HG03280 (cell line): Measurements from ENCODE around the gene NCAN.

Experiments used
- ATAC-seq: cut with Tn5 transposase; IDR thresholded peaks from one replicate; pipeline ENCODE4 v1.9.1; 2021; ENCODE audit warnings: mild to moderate bottlenecking, moderate library complexity; ENCODE audit not compliant: unreplicated experiment

The NCAN gene

DNA sequence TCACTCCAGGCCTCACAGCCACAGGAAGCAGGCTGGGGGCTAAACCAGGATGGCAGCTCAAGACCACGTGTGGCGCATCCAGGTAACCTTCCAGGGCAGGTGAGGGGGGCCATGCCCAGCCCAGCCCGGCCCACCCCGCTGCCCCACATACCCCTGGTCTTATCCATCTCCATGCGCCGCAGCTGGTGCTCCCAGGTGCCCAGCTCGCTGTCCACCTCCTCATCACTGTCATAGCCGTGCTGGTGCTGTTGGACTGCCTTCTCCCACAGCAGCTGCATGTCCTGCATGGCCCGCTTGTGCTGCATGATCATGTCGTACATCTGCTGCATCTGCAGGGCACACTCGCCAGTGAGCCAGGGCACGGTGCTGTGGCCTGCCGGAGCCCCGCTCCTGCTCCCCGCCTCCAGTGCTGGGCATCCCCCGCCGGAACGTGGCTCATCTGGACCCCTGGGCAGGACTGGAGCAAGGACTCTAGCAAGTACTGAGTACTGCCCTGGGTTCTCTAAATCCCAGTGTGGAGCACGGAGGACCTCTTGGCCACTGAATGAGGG is 67.4 kb downstream of the NCAN start:
- no peak for ATAC-seq

DNA sequence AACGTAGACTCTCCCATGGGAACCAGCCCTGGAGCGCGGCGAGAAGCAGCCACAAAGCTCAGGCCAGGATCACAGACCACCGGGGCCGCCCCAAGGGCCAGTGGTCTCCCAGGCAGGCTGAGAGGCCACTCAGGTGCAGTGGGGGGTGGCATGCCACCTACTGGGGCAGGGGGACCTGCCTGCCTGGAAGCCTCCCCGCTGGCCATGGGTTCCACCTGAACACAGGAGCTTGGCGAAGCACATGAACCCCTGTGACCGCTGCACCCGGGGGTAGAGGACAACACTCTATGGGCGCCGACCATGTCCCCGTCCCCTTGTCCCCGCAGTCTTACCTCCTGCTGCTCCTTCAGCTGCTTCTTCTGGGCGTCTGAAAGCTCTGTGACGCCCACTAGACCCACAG is 68.1 kb downstream of the NCAN start:
- ATAC-seq = no peak

DNA sequence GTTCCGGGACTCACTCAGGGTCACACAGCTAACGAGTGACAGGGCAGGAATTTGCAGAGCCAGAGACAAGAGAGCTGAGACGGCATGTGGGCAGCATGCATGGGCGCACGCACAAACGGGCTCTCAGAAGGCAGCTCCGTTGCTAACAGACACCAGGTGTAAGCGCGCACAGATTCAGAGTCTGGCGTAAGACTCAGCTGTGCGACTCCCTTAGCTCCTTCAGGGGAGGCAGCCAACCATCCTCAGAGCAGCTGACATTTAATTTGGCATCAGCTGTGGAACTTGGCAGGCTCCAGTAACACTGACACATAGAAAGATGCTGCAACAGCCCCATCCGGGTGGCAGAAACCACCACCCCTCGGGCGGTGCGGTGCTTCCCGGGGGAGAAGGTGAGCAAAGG is 68.8 kb downstream of the NCAN start:
- ATAC-seq = no peak

DNA sequence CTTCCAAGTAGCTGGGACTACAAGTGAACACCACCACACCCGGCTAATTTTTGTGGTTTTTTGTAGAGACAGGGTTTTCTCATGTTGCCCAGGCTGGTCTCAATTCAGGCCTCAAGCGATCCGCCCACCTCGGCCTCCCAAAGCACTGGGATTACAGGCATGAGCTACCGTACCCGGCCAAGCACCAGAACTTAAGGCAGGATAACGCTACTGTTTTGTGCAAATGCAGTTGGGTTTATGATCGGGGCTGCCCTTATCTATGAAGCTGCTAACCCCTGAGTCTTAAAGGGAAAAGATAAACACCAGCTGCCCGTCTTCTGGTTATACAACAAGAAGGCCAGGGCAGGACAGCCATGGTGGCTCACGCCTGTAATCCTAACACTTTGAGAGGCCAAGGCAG is 73.9 kb downstream of the NCAN start:
- ATAC-seq = no peak

DNA sequence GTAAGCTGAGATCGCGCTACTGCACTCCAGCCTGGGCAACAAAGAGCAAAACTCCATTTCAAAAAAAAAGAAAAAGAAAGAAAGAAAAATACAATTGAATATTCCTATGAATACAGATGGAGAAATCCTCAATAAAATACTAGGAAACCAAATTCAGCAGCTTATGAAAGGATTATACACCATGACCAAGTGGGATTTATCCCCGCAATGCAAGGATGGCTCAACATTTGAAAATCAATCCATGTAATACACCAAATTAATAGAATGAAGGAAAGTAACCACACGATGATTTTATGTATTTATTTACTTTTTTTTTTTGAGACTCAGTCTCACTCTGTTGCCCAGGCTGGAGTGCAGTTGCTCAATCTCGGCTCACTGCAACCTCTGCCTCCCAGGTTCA is 80.8 kb downstream of the NCAN start:
- no peak for ATAC-seq

DNA sequence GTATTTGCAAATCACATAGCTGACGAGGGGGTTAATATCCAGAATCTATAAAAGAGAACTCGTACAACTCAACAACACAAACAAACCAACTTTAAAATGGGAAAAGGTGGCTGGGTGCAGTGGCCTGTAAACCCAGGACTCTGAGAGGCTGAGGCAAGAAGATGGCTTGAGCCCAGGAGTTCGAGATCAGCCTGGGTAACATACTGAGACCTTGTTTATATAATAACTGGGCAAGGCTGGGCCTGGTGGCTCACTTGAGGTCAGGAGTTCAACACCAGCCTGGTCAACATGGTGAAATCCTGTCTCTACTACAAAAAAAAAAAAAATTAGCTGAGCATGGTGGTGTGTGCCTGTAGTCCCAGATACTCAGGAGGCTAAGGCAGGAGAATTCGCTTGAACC is 83.2 kb downstream of the NCAN start:
- no peak for ATAC-seq

DNA sequence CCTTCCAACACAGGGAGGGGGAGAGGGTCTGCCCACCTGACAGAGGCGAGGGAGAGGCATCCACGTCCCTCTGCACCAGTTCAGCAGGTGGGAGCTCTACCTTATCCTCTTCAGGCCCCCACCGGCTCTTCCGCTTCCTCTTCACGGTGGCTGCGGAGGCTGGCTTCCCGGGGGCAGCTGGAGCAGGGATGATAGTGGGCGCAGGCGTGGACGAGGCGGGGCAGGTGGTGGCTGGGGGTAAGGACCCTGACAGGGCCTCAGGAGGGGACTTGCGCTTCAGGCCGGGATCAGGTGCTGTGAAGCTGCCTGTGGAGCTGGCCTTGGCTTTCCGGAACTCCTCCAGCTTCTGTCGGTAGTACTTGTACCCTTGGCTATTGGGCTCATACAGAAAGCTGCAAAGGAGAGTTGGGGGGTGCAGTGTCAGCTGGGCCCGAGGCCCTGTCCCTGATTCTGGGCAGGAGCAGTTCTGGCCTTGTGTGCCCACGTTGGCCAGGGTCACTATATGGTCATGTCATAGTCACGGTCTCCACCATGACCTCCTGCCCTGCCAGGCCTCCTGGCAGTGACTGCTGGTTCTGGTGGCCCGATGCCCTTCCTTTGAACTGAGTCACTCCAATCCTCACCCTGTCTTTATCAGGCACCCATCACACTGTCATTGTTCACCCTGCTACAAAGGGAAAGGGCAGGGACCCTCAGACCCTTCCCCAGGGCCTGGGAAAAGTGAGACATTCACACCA is 85.4 kb downstream of the NCAN start:
- no peak for ATAC-seq

DNA sequence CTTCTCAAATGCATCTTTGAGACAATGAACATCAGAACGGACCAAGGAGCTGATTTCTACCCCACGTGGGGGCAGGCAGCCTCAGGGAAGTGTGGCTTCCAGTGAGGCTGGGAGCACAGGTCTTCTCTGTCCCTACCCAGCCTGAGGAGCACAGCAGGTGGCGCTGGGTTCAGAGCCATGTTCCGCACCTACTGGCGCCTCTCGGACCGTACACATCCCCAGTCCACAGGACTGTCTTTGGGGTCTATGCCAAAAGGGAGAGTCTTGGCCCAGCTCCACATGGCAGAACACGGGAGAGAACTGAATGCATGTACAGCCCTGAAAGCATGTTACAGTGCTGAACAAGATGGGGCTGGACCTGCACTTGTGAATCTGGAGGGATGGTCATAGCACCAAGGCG is 86.0 kb downstream of the NCAN start:
- no peak for ATAC-seq

DNA sequence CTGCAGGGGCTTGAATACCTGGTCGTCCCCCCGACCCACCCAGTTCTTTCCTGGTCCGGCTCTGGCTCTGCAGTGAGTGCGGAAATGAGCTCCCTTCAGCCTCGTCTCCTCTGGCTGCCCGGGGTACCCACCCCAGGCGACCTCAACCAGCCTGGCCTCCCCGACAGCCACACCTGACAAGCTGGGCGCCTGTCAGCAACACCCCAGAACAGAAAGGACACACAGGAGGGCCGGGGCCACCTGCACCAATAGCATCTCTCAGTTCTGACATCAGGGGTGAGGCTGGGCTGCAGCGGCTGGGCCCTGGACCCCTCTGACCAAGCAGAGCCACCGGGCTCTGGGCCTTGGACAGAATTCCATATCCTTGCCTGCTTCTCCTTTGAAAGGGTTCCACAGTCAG is 88.9 kb downstream of the NCAN start:
- ATAC-seq = no peak
